Measurements from ENCODE around the gene MYD88. TPM values are rescaled to one million over a fixed set of nuclear protein-coding genes. Genes with fewer than 3 reads are reported as not detected.

MYD88 gene
- total and polyA plus RNA-seq, 9 of the 15 experiments (the other 6 are each of a cell fraction or from before 2014, with no cell fraction given) = 3.2 to 47.3 (median 27.6) TPM

GRCh38 chr3:38164952-38165721 is 26.7 kb downstream of the MYD88 start, which contains the start of gene OXSR1 (continued):
- no peak for TF ChIP-seq ZMIZ1 (IDR thresholded peaks at IDR 0.05; ENCODE audit: low read depth in 2 of 2, low read length in 2 of 2)
- TF ChIP-seq DIDO1 (tag; IDR thresholded peaks at IDR 0.05; ENCODE audit: low read depth) = peak; percentile 67; the same call in 1 of the 2 replicates
- no peak for TF ChIP-seq ZBTB5 (IDR thresholded peaks at IDR 0.05)
- TF ChIP-seq KLF1 (tag; IDR thresholded peaks at IDR 0.05) = no peak; the same call in 1 of the 2 replicates
- no peak for TF ChIP-seq ZNF830 (CRISPR knock-in tag; IDR thresholded peaks at IDR 0.05)
- TF ChIP-seq TRIM25 (IDR thresholded peaks at IDR 0.05; ENCODE audit: borderline replicate concordance) = no peak
- no peak for TF ChIP-seq ZNF398 (CRISPR knock-in tag; IDR thresholded peaks at IDR 0.05)
